Measurements from ENCODE around the gene DDN. TPM values are rescaled to one million over a fixed set of nuclear protein-coding genes. Genes with fewer than 3 reads are reported as not detected.

DDN gene
- total and polyA plus RNA-seq, 10 of the 15 experiments (the other 5 are each of a cell fraction or from before 2014, with no cell fraction given), result 0.10 to 13.4 (median 3.7) TPM

- 23% methylated on average over 4 of the region's 4 CpGs for WGBS (ENCODE audit: insufficient coverage, insufficient replicate concordance, low lambda C conversion rate, missing lambda C conversion rate)
- FAIRE-seq, result no peak
- TF ChIP-seq SMAD1 (IDR thresholded peaks at IDR 0.05; ENCODE audit: low read depth, partially characterized antibody), result no peak
- TF ChIP-seq BMI1 (IDR thresholded peaks at IDR 0.05; ENCODE audit: borderline replicate concordance), result no peak
- TF ChIP-seq YBX1 (IDR thresholded peaks at IDR 0.05), result no peak
- TF ChIP-seq TARDBP (IDR thresholded peaks at IDR 0.05; ENCODE audit: borderline replicate concordance), result no peak
- no peak for TF ChIP-seq TBL1XR1 (IDR thresholded peaks at IDR 0.05; ENCODE audit: low read depth, low read length)
- no peak for TF ChIP-seq IKZF1 (conservative IDR thresholded peaks at IDR 0.05)
- TF ChIP-seq ZNF592 (IDR thresholded peaks at IDR 0.05), result no peak
- no peak for TF ChIP-seq EZH2 (IDR thresholded peaks at IDR 0.05; ENCODE audit: borderline replicate concordance, control insufficient read depth, low read depth, low read length)
- no peak for TF ChIP-seq REST (IDR thresholded peaks at IDR 0.05; ENCODE audit: low read depth, low read length)
- no peak for TF ChIP-seq ZNF217 (IDR thresholded peaks at IDR 0.05)
- TF ChIP-seq NFIC (IDR thresholded peaks at IDR 0.05; ENCODE audit: low read depth, low read length), result no peak
- no peak for TF ChIP-seq LARP7 (IDR thresholded peaks at IDR 0.05)
- no peak for TF ChIP-seq ZNF274 (IDR thresholded peaks at IDR 0.05; ENCODE audit: insufficient read depth, insufficient read length)
- no peak for TF ChIP-seq PKNOX1 (IDR thresholded peaks at IDR 0.05)
These were observed 37.8 kb downstream of the DDN start for GRCh38 chr12:48961331-48961730.

More at GRCh38 chr12:48961331-48961730, 37.8 kb downstream of the DDN start:
- Histone ChIP-seq H3K27me3 (replicated peaks in 1 of 2; ENCODE audit: control insufficient read depth in 2 of 2, insufficient read depth in 2 of 2, low read length in 1 of 2) (no peaks in the 10 kb centered on the region; a peak in 1 of 4 replicates), H3K36me3 (ENCODE audit: control insufficient read depth in 2 of 2, insufficient read depth in 2 of 2, low read length in 1 of 2) (no peaks in the 10 kb centered on the region), H3K4me2 (ENCODE audit: control insufficient read depth, insufficient read depth) (no peak overlapping the region), H4K20me1 (ENCODE audit: control insufficient read depth, insufficient read depth) (no peaks in the 10 kb centered on the region), H3K4me3 (no peak overlapping the region), H3K9me3 (replicated peaks; ENCODE audit: control insufficient read depth, insufficient read depth, low read length) (no peaks in the 10 kb centered on the region), H3K9ac (ENCODE audit: control insufficient read depth, insufficient read depth, low read length) (no peak overlapping the region), H3K79me2 (ENCODE audit: control insufficient read depth, insufficient read depth, low read length) (peaks cover 10% of the 10 kb centered on the region), H3K4me1 (ENCODE audit: control insufficient read depth, insufficient read depth, low read length) (peaks cover 10% of the 10 kb centered on the region), H2AFZ (ENCODE audit: control insufficient read depth, low read depth, low read length) (no peak overlapping the region), H3K27ac (ENCODE audit: control insufficient read depth, insufficient read depth) (no peak overlapping the region)
- no TSS peak for BruUV-seq (replicated peaks)
- no peak for DNase-seq (ENCODE audit: low read depth, low spot score)
- no peak for ATAC-seq
- in situ Hi-C loops (cut with MboI) (no loop called here), intact Hi-C loops (cut with micrococcal nuclease; ENCODE audit: unreplicated experiment) (no loop called here)
- SMC1A ChIA-PET (ENCODE audit: uncharacterized antibody, unreplicated experiment), result interaction anchor here (1.9 kb wide), 1 partner anchor 8 kb away, joined by 6 read pairs; no protein-coding TSS in a partner anchor
- RAD21 ChIA-PET (ENCODE audit: unreplicated experiment), result interaction anchor here (1.0 kb wide), 1 partner anchor 27 kb away, joined by 3 read pairs; no protein-coding TSS in a partner anchor
- CTCF ChIA-PET, result interaction anchor here (3.0 kb wide), 1 partner anchor 27 kb away, joined by 10 read pairs; no protein-coding TSS in a partner anchor
- POLR2A ChIA-PET, result interaction anchor here (0.6 to 1.6 kb wide), 2 partner anchors 16 to 111 kb away, joined by 3 read pairs; partner anchors contain the start of gene WNT1

All from GM12878 (cell line).